CD4-positive, alpha-beta T cell treated with Interleukin-4 for 1 hour (primary cell): ENCODE results near the gene CHCT1.

Experiments
- DNase-seq, 2 donors: peaks; one replicate each; pipeline ENCODE4 v3.0.0-alpha.2; 2020 to 2022

CHCT1 gene

GRCh38 chr17:60445144-60445543 lies 22.9 kb downstream of the CHCT1 start:
- DNase-seq, result no peak

- DNase-seq, result no peak
These were observed 25.1 kb downstream of the CHCT1 start for GRCh38 chr17:60447375-60447774.

- no peak for DNase-seq
These were observed 28.8 kb downstream of the CHCT1 start for GRCh38 chr17:60451071-60451470.

GRCh38 chr17:60451965-60452364 lies 29.7 kb downstream of the CHCT1 start:
- DNase-seq, result no peak

GRCh38 chr17:60455378-60455777 lies 33.1 kb downstream of the CHCT1 start:
- no peak for DNase-seq

GRCh38 chr17:60457148-60457547 lies 34.9 kb downstream of the CHCT1 start:
- no peak for DNase-seq

GRCh38 chr17:60461584-60461983 lies 39.3 kb downstream of the CHCT1 start:
- DNase-seq, result no peak

- DNase-seq, result no peak
These were observed 41.0 kb downstream of the CHCT1 start for GRCh38 chr17:60463157-60463835.

GRCh38 chr17:60464343-60464742 lies 42.1 kb downstream of the CHCT1 start:
- DNase-seq, result no peak

- no peak for DNase-seq
These were observed 46.1 kb downstream of the CHCT1 start for GRCh38 chr17:60468371-60468770.

- no peak for DNase-seq
These were observed 49.2 kb downstream of the CHCT1 start for GRCh38 chr17:60471451-60471850.

GRCh38 chr17:60472449-60472848 lies 50.2 kb downstream of the CHCT1 start:
- no peak for DNase-seq

GRCh38 chr17:60473788-60474187 lies 51.5 kb downstream of the CHCT1 start:
- DNase-seq, result no peak
